ENCODE results near the gene SLX4.

SLX4 gene

GRCh38 chr16:3597676-3598075, 13.7 kb downstream of the SLX4 start:
- no peak for DNase-seq

DNA sequence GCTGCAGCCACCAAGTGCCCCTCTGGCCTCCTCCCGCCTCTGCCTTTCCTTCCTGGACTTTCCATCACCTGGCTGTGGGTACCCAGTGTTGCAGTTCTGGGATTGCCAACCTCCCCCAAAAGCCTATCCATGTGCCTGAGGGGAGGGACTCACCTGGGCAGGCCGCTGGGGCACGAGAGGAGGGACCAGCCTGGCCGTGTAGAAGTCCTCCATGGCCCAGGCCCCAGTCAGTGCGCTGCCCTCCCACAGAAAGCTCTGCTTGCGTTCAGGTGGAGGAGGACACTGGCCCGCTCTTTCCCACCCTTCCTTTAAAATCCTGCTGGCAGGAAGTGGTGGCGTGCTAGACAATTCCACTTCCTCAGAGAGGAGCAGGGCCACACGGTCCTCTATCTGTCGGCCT, 14.2 kb downstream of the SLX4 start:
- DNase-seq: no peak

GRCh38 chr16:3596101-3596861, 15.1 kb downstream of the SLX4 start:
- no peak for DNase-seq

- DNase-seq: no peak
Observed at GRCh38 chr16:3595521-3596021, 15.8 kb downstream of the SLX4 start.

DNA sequence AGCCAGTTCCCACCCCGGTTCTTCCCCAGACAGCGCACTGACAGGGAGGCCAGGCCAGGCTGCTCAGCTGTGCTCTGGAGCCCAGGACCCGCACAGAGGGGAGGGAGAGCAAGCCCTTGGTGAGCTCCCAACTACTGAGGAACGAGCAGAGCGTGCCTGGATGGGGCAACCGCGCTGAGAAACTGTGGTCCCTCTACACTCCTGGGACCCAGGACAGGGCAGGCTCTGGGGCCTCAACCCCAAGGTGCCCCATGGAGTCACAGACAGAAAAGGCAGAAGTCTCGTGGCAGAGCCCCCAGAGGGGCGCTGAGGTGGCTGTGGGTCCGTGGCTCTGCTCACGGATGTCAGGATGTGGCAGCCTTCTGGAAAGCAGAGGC, 16.3 kb downstream of the SLX4 start:
- DNase-seq: no peak

DNA sequence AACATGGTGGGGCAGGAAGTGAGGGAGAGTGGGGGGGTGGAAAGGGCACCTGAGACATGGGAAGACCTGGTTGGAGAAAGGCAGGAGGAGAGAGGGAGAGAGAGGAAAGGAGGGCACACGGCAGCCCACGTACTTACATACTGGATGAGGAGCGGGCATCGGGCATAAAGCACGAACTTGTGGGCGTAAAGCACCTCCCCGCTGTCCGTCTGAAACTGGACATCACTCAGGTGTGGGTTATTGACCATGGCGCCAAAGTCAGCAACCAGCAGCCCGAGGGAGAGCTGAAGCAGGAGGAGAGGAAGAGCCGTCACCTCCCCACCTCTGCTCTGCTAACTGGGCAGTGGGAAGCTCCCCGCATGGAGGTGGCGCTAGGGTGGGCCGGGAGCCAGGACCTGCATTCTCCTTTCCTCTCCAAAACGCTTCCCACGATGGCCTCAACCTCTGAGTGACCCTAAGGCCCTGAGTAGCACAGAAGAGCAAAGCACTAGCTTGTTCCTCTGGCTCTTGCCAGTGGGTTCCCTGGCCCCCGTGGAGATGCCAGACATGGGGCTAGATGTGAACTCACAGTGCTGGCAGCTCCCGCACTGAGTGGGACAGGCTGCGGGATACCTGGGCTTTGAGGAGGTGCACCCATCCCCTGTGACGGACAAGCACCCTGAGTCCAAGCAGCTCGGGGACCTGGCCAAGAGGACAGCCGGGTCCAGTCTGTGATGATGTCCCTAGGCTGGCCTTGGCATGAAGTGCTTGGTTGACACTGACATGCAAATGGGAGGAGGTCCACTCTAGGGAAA, 16.9 kb downstream of the SLX4 start:
- DNase-seq: no peak

GRCh38 chr16:3592559-3592958, 18.8 kb downstream of the SLX4 start:
- no peak for DNase-seq

DNA sequence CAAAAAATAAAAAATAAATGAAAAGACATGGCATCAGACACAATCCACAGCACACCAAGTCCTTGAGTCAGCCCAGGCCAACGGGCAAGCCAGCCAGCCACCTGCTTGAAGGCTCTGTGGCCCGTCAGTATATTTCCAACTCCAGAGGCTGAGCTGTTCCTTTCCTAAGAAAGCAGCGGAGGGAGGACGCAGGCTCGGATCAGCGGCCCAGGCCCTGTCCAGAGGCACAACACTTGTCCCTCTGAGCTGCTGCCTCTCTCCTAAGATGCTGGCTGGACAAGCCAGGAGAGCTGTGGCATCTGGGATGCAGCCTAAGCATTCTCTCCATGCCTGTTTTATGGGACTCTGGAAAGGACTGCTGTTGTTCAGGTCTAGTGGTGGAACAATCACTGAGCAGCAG, 19.4 kb downstream of the SLX4 start:
- DNase-seq: no peak

- DNase-seq: no peak
Observed at GRCh38 chr16:3591436-3591803, 20.0 kb downstream of the SLX4 start.

GRCh38 chr16:3590736-3591435, 20.5 kb downstream of the SLX4 start:
- no peak for DNase-seq

- no peak for DNase-seq
Observed at GRCh38 chr16:3589991-3590701, 21.3 kb downstream of the SLX4 start.

DNA sequence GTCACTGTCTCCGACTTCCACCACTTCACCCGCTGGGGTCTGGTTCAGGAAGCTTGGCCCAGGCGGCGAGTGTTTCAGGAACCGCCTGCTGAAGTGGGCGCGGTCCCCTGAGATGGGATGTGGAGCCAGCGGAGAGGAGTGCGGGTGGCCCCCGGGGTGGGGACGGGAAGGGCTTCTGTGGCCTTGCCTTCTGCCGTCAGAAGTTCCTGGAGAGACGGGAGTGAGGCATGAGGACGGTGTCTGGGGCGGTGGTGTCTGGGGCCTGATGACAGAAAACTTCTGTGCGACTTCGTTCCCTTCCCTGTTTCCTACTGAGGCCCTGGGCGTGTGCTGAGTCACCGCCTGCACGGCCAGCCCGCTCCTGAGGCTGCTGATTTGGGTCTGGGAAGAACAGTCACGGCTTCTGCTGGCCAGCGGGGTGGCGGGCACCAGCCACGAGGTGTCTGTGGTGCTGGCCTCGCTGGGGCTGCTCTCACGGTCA, 21.9 kb downstream of the SLX4 start:
- no peak for DNase-seq

DNA sequence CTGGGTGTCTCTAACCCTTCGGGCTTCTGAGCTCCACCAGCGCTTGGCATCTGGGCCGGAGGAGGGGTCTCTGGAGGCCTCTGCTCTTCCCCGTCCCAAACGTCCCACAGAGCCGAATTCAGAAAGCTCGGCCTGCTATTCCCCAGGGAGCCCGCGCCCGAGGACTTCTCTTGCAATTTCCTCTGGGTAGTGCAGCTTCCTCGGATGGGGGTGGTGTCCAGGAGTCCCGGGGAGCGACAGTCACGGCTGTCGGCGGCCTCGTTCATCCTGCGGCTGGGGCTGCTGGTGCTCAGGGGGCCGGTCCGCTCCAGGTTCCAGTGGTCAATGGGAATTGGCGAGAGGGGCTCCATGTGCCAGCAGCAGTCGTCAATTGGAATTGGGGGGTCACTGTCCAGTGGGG, 22.4 kb downstream of the SLX4 start:
- DNase-seq: no peak

DNA sequence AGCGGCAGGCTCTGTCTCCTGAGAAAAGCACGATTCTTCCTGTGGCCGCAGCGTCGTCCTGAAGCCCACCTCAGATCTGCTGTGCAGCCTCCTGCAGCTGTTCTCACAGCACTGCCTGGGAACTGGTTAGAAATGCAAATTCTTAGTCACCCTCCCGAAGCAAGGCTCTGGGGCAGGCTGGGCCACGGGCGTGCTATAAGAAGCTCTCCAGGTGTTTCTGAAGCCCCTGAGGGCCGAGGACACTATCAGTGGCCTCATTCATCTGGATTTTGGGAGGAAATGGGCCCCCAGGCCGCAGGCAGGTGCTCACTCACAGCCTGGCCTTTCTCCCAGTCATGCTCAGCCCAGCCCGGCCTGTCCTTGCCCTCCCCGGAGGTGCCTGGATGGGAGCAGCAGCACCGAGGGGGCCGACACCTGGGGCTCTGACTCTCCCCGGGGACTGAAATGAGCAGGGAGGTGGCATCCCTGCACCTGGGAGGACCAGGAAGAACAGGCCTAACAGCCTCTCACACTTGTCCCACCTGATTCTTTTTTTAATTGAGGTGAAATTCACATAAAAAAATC, 23.8 kb downstream of the SLX4 start:
- DNase-seq: no peak

- no peak for DNase-seq
Observed at GRCh38 chr16:3584412-3584811, 27.0 kb downstream of the SLX4 start.

DNA sequence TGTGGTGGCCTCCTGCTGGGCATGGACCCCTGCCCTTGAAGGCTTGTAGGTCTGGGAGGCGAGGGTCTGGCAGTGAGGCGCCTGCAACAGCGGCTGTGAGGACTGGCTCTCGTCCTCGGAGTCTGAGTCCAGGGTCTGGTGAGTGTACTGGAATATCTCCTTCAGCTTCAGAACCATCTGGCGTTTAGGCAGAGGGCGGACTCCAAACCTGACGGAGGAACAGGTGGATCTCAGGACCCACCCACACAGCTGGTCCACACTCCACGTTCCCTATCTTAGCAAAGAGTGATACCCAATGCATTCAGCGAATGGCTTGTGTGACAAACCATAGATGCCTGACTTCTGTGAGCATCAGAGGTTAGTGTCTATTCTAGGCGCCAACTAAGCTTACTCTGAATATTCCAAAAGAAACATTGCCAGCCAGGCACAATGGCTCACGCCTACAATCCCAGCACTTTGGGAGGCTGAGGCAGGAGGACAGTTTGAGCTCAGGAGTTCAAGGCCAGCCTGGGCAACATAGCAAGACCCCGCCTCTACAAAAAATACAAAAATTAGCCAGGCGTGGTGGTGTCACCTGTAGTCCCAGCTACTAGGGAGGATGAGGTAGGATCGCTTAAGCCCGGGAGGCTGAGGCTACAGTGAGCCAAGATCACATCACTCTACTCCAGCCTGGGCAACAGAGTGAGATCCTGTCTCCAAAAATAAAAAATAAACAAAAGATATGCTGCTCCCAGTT, 27.9 kb downstream of the SLX4 start:
- no peak for DNase-seq

GRCh38 chr16:3582276-3583165, 28.9 kb downstream of the SLX4 start:
- no peak for DNase-seq

DNA sequence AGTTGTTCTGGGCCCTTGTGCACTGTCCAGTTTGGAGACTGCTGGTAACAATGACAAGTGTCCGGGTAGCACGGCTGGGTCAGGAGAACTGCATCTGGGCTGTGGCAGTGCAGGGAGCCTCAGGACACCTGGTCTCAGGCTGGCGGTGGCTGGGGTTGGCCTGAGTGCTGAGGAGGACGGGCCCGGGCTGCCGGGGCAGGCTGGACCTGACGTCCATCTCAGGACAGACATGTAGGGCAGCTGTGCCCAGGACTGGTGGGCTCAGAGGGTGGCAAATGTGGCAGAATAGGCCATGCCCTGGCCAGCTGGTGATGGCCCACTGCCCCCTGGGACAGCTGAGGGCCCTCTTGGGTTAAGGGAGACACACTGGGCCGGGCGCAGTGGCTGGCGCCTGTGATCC, 30.0 kb downstream of the SLX4 start:
- DNase-seq: no peak

- DNase-seq: no peak
Observed at GRCh38 chr16:3580686-3581085, 30.7 kb downstream of the SLX4 start.

DNA sequence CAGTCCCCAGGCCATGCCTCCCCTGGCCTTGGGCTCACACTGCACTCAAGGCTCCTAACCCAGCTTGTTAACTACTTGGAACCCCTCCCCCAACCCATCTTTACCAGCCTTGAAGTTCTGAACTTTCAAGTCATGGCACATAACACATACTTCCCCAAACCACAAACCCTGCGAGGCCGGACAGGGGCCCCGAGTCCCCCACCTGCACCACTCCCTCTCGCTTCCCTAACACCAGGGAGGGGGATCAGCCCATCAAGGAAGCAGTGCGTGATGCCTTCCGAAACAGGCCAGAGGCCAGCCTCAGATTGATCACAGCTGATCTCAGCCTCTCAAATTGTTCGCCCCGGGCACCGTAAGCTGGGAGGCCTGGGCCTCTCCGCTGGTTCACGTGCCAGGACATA, 31.2 kb downstream of the SLX4 start:
- DNase-seq: no peak

- no peak for DNase-seq
Observed at GRCh38 chr16:3579776-3580175, 31.6 kb downstream of the SLX4 start.
